GOT3 (cell line): ENCODE results near the gene RAB31.

Experiments used
- DNase-seq: peaks from one replicate; lab custom pipeline; 2025; ENCODE audit warnings: mixed read lengths; lab: John Stamatoyannopoulos, UW

Gene RAB31

DNA sequence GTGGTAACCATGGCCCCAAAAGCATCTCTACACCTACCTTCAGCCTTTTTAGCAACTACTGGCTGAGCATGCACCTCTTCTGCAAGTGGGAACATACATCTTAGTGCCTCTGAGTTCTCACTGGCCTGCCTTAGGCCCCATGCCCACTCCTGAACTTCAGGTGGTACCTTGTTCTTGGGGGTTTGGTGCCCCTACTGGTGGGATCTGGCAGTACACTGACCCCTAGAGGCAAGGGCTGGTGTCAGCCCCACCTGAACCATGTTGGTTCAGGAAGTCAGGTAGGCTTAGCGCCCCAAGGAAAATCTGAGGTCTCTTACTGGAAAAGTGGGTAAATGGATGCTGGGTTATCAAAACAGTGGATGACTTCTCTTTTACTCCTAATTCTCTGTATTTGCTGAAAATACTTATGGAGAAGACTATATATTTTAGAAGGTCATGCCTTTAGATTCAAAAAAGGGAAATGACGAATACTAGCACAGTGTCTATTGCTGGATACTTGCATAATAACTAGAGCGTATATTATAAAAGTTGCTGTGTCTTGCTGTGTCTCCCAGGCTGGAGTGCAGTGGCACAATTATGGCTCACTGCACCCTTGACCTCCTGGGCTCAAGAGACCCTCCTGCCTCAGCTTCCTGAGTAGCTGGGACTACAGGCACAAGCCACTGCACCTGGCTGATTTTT lies 84.6 kb downstream of the RAB31 start:
- no peak for DNase-seq

DNA sequence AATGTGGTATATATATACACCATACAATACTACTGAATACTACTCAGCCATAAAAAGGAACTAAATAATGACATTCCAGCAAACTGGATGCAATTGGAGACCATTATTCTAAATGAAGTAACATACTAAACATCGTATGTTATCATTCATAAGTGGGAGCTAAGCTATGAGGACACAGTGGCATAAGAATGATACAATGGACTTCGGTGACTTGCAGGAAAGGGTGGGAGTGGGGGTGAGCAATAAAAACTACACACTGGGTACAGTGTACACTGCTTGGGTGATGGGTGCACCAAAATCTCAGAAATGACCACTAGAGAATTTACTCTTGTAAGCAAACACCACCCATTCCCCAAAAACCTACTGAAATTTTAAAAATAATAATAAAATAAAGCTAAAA lies 87.9 kb downstream of the RAB31 start:
- DNase-seq = no peak

DNA sequence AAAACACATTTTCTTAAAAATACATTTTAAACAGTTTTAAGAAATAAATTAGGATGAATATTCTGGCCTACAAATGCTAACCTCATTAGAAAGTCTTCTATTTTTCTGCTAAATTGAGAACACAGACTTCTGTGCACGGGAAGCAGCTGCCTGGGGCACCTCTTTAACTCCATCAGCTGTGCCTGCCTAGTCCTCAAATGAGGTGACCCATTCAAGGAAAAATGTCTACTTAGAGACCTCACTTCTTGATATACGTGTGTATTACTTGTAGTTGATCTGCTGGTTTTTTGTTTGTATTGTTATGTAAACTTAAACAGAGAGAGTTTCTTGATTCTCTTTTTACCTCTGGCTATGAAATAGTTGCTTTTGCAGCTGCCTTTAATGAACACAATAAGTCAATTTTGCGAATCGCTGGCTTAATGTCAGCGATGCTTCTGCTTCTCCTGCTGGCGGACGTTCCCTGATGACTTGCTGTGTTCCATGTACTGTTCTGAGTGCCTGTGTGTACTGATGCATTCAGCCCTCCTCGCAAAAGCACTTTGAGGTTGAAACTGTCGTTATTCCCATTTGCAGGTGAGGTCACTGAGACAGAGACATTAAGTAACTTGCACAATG lies 88.9 kb downstream of the RAB31 start:
- DNase-seq = no peak

DNA sequence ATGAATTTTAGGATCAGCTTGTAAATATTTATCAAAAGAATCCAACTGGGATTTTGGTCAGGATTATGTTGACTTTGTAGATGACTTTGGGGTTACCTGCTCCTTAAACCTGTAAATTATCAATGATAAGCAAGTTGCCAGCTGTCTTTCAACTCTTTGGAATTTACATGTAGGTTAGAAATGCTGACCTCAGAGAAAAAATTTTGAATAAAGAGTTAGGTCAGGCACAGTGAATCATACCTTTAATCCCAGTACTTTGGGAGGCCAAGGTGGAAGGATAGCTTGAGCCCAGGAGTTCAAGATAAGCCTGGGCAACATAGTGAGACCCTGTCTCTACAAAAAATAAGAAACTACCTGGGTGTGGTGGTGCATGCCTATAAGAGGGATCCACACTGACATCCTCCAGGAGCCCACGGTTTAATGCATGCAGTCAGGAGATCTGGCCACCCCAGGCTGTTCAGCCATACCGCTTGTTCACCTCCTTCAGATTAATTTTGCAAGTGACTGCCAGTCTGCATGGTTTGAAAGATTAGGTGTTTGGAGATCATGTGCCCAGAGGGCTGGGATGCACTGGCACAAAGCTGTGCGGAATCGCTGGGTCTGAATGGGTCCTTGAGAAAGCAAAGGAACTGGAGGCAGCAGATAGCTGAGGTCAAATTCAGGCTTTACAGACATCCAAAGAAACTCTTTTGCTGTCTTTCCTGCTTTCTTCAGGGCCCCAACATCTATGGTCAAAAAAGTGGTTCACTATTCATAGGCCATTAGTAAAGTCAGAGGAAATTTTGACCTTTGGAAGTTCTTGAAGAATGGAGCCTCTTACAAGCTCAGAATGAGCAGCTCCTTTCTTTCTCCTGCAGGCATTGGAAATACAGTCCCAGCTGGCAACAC lies 94.3 kb downstream of the RAB31 start:
- no peak for DNase-seq

DNA sequence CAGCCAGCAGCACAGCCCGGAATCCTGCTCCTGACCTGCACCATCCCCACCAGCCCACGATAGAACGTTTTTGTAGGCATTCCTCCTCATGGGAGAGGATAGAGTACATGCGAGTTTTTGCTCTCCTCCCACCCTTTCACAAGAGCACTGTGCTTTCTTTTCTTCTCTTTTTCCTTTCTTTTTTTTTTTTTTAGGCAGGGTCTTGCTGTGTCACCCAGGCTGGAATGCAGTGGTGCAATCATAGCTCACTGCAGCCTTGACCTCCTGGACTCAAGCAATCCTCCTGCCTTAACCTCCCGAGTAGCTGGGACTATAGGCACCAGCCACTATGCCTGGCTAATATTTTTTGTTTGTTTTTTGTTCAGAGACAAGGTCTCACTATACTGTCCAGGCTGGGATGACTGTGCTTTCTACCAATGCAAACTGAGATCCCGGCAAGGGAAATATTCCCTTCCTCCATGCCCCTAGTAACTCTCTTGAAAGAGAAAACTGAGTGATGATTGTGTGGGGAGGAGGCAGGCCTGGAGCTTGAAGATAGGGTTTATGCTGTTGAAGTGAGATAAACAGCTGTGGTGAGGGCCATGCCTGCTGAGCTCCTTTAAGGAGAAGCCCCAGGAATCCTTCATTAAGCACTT lies 95.1 kb downstream of the RAB31 start:
- DNase-seq = no peak

DNA sequence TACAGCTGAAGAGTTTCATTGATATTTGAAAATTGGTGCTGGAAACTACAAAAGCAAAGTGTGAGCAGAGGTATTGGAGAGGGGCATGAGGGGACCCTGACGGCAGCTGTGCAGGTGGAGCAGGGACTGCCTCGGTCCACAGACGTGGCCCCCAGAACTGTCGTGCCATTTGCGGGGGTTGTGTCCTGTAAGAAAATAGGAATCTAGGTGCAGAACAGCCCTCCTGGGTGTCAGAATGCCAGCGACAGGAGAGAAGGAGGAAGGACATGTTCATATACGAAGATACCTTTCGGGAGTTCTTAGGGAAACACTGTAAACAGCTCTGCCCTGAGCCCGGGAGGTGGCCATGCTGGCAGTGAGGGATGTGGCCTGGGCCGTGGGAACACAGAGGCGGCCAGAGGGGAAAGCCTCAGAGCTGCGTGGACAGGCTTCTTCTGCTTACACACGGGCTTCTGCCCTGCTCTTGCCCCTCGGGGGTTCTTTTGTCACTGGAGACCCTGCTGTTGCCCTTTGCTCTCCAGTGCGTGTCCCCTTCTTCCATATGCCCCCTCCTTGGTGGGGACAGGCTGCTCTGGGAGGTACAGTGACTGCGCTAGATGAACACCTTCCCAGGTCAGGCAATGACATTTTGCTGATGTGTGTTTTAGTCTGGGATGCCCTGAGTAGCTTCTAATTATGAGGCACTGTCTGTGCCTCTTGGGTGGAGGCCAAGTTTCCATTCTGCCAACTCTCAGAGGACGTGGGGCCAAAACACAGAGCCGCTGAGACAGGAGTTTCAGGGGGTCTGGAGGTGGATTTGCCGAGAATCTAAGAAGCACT lies 95.8 kb downstream of the RAB31 start:
- DNase-seq = no peak

DNA sequence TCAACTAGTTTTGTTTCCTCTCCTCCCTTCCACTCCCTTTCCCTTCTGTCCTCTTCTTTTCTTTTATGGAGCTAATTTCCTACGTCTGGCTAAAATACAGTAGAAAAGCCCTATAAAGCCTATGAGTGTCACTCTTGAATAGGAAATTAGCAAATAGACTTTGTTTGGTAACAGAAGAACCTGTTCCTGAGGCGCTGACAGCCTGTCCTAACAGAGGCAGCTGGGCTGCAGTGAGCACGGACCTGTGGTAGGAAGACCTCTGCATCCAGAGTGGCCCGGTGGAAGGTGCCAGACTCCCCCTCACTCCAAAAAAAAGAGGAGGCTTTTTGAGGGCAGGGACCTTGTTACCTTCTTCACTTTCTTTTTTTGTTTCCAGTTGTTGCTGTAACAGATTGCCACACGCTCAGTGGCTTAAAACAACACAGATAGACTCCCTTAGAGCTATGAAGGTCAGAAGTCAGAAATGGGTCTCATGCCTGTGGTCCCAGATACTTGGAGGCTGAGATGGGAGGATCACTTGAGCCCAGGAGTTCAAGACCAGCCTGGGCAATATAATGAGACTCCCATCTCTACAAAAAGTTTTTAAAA lies 96.5 kb downstream of the RAB31 start:
- DNase-seq = no peak

DNA sequence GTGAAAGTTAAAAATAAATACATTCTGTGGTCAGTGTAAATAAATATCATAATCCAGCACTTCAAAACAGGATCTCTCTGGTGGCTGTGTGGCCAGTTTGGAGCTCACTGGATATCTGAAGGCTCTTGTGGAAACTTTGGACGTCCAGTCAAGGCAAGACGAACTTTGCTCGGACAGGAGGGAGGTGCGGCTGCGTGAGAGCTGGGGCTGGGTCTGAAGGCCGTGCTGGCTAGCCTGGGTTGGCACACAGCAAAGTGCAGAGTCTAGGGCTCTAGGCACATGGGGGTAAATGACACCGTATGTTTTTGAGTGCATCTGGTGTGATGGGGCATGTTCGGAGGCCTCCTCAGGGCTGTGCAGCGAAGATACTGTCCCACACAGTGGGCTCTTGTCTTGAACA lies 98.8 kb downstream of the RAB31 start:
- no peak for DNase-seq

DNA sequence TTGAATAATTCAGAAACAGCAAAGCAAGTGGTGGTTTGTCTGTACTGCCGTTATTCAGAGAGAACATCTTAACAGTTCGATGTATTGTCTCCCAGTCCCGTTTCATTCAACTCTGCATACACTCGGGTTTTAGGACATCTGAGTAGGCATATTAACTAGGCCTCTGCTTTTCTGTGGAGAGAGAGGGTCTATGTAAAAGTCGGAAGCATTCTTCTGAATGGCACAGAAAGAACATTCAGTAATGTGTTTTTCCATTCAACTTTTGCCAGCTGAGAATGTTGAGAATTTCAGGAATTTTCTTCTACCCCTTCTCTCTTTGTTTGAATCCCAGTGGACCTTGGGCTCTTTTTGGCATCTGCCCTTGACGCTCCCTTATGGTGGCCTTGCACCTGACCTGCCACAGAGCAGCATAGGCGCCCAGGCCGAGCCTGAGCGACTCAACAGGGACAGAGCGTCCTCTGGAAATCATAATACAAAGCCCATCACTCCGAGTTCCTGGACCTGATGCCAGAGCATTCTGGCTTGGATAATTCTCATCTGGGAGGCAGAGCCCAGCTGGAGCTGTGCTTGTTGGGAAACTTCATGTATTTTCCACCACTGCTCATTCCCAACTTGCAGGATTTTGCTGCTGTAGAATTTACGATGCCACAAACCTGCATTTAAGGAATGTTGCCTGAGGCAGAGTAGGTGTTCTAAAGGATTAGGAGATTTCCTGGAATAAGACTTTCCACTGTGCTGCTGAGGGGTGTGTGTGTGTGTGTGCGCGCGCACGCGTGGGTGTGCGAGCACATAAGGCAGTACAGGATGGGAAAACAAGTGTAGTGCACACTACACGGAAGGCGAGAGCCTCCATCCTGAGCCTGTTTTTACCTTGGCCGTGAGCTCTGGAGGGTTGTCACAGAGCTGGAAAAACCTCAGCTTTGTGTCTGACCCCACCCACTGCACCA lies 100.5 kb downstream of the RAB31 start:
- DNase-seq = no peak

DNA sequence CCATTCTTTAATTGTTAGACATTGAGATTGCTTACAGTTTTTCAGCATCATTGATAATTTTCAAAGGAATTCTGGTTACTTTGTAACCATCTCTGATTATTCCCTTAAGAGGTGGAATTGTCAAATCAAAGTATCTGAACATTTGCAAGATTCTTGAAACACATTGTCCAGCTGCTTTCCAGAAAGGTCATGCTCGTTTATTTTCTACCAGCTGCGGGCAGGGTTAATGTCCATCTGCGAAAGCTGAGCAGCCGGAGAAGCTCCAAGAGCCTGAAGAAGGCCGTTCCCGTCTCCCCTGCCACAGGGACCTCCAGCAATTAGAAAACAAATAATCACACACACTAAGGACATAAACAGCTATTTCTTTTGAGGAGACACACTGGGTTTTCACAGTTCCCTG lies 101.6 kb downstream of the RAB31 start:
- no peak for DNase-seq

DNA sequence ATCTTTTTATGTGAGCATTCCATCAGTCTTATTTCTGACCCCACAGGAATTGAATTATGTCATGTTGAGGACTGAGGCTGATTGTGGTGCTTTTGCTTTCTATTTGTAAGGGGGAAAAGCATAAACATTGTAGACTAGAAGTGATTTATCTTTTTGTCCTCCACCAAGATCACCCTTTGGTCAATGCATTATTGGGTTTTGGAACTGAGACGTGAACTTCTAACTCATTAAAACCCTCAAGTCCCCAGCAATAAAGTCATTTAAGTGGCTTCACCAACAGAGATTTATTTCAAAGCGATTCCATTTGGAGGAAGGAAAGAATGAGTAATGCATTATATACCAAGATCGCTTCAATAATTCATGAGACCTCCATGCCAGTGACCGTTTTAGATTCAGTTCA lies 102.2 kb downstream of the RAB31 start:
- no peak for DNase-seq

DNA sequence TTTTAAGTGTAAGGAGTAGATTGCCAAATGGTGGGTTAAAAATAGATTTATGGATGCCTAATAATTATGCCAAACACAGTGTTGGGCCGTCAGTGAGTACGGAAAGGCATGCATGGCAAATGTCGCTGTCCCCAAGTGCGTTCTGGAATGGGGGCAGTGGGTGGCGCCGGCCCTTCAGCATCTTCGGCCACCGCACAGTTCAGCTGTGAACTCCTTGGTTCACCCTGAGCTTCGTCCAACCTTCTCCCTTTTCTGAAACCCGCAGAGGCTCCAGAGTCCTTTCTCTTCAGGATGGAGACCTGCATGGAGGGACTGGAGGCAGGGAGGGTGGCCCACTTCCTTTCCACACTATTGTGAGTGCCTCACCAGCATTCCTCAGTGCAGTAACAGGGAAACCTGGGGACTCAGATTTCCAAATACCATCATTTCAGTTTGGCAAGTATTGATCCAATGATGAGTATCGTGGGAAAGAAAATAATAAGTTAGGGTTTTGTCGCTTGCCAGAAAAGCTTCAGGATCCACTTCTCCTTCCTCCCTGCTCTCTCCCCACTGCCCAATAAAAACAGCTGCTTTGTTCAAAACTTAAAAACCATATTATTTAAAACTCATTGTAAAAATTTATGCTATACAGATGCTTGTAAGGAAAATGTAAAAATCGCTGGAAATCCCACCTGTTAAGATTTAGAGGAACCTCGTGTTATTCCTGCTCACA lies 103.0 kb downstream of the RAB31 start:
- DNase-seq = no peak

DNA sequence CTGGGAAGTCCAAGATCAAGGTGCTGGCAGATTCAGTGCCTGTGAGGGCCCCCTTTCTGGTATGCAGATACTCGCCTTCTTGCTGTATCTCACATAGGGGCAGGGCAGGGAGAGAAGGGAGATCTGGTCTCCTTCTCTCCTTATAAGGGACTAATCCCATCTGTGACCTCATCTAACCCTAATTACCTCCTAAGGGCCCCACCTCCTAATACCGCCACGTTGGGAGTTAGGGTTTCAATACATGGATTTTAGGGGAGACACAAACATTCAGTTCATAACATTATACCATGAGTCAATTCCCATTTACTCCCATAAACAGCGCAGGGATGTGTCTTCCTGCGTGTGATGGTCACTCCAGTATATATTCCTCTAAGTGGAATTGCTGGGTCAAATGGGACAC lies 103.9 kb downstream of the RAB31 start:
- DNase-seq = no peak

DNA sequence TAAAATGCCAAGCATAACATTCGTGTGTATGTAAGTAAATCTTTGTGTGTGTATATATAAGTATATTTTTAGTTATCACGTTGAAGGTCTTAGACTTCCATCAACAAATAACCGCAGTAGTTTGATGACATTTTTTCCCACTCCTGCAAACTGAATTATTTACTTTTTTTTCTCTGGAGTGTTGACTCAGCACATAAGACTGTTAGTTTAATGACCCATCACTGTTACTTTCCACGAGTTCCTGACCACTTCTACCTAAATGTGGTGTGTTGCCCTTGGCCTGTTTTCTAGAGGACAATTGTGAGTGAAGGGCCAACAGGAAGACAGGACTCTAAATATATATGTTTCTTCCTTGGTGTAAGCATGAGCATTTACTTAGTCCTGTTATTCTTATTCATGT lies 106.3 kb downstream of the RAB31 start:
- DNase-seq = no peak

DNA sequence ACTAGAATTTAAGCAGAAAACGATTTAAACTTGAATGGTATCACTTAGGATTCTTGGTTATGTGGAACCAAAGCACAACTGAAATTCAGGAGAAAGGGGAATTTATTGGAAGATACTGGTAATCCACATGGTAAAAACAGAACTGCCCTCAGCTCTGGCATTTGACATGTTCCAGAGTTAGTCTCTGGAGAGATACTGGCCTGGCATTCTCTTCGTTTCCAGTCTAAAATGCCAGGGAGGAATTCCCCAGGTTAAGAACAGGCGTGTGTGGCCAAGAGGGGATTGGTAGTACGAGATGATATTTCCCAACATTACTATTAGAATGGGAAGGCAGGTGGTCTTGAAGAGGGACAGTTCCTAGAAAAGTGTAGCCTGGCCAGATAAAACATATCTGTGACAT lies 109.2 kb downstream of the RAB31 start:
- no peak for DNase-seq

DNA sequence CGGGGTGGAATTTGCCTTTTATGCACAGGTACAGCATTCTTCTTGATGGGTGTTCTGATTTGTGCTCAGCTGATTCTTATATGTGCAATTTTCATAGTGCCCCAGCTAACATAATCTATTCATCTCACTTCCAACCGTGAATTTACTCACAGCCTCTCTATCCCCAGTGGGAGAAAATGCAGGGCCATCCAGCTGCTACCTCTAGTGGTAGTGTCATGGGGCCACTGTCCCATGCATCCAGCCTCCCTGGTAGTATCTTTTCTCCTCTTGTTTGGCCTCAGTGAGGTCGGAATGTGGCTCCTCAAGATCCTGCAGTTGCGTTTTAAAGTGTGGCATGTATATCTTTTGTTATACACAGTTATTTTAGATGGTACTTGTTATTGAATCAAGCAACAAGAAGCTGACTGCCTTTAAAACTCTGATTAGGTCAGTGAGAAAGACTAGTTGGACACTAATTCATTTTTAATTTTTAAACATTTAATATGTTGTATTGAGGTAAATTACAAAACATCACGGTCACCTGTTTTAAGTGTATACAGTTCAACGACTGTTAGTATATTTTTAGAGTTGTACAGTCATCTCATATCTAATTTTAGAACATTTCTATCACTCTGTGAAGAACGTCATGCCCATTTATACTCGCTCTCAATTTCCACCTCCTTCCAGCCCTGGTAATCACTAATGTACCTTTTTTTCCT lies 109.8 kb downstream of the RAB31 start:
- DNase-seq = no peak

DNA sequence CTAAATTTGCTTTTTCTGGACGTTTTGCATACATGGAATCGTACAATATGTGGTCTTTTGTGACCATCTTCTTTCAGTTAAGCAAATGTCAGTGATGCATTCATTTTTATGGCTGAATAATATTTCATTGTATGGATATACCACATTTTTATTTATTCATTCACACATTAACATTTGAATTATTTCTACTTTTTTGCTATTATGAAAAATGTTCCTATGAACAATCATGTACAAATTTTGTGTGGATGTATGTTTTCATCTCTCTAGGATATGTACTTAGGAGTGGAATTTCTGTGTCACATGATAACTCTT lies 110.3 kb downstream of the RAB31 start:
- DNase-seq = no peak

DNA sequence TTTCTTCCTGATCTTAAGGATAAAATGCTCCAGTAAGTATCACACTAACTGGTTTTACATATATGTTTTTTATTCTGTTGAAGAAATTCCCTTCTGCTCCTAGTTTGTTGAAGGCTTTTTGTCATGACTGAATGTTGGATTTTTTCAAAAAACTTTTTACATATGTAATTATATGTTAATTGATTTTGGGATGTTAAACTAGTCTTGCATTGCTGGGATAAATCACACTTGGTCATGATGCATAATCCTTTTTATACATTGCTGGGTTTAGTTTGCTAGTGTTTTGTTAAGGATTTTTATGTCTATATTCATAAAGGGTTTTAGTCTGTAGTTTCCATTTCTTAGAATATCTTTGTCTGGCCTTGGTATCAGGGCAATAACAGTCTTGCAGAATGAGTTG lies 112.0 kb downstream of the RAB31 start:
- DNase-seq = no peak

DNA sequence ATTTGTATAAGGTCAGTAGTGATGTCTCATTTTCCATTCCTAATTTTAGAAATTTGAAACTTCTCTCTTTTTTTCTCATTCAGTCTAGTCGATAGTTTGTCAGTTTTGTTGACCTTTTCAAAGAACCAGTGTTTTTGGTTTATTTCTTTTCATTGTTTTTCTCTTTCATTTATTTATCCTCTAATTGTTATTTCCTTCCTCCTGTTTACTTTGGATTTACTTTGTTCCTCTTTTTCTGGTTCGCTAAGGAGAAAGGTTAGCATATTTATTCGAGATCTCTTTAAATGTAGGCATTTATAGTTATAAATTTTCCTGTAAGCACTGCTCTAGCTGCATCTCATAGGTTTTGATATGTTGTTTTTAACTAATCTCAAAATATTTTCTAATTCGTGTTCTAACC lies 112.6 kb downstream of the RAB31 start:
- DNase-seq = no peak
